H1 (cell line): ENCODE measurements around the gene AP2A1.

Source experiments
- EZH2 ChIP-seq: fragments of 200-600 bp; sonication (generic); IDR thresholded peaks from 2 replicates; pipeline ENCODE4 v1.7.1; 2012; ENCODE audit warnings: low read depth, mild to moderate bottlenecking, moderate library complexity, low read length, inconsistent platforms; ENCODE audit not compliant: severe bottlenecking
- SP2 ChIP-seq: IDR thresholded peaks from 2 replicates; pipeline ENCODE4 v1.6.1; 2012; ENCODE audit warnings: mild to moderate bottlenecking, low read length, inconsistent platforms
- TEAD4 ChIP-seq: IDR thresholded peaks from 2 replicates; pipeline ENCODE4 v1.6.1; 2012; ENCODE audit warnings: low read depth, low read length, inconsistent platforms, mixed read lengths
- TF ChIP-seq, protein P1 (sequence below): IDR thresholded peaks from 2 replicates; pipeline ENCODE4 v1.6.1; 2012; ENCODE audit warnings: low read length, inconsistent platforms
- TF ChIP-seq, protein P2 (sequence below), 3 experiments: IDR thresholded peaks; 1 replicate in 2 of 3; 2 replicates in 1 of 3; pipeline versions ENCODE4 v1.5.1 to v1.6.1; 2011; ENCODE audit warnings: low read length in 3 of 3, mild to moderate bottlenecking in 3 of 3, inconsistent platforms in 2 of 3, low read depth in 1 of 3, moderate library complexity in 1 of 3; ENCODE audit not compliant: insufficient read depth in 1 of 3; ENCODE audit errors: control extremely low read depth in 1 of 3

DNA sequence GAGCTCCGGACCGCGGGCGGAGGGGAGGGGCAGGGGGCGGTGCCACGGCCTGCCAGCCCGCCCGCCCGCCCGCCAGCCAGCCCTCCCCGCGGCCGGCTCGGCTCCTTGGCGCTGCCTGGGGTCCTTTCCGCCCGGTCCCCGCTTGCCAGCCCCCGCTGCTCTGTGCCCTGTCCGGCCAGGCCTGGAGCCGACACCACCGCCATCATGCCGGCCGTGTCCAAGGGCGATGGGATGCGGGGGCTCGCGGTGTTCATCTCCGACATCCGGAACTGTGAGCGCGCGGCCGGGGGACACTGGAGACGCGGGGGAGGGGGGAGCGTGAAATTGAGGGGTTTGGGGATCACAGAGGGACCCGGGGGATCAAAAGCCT, at the start of gene AP2A1:
- TF ChIP-seq, protein P1, sequence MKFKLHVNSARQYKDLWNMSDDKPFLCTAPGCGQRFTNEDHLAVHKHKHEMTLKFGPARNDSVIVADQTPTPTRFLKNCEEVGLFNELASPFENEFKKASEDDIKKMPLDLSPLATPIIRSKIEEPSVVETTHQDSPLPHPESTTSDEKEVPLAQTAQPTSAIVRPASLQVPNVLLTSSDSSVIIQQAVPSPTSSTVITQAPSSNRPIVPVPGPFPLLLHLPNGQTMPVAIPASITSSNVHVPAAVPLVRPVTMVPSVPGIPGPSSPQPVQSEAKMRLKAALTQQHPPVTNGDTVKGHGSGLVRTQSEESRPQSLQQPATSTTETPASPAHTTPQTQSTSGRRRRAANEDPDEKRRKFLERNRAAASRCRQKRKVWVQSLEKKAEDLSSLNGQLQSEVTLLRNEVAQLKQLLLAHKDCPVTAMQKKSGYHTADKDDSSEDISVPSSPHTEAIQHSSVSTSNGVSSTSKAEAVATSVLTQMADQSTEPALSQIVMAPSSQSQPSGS = no peak
- TF ChIP-seq EZH2 (no peak), TEAD4 (no peak), SP2 (no peak)
- TF ChIP-seq, protein P2, sequence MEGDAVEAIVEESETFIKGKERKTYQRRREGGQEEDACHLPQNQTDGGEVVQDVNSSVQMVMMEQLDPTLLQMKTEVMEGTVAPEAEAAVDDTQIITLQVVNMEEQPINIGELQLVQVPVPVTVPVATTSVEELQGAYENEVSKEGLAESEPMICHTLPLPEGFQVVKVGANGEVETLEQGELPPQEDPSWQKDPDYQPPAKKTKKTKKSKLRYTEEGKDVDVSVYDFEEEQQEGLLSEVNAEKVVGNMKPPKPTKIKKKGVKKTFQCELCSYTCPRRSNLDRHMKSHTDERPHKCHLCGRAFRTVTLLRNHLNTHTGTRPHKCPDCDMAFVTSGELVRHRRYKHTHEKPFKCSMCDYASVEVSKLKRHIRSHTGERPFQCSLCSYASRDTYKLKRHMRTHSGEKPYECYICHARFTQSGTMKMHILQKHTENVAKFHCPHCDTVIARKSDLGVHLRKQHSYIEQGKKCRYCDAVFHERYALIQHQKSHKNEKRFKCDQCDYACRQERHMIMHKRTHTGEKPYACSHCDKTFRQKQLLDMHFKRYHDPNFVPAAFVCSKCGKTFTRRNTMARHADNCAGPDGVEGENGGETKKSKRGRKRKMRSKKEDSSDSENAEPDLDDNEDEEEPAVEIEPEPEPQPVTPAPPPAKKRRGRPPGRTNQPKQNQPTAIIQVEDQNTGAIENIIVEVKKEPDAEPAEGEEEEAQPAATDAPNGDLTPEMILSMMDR (IDR thresholded peaks at IDR 0.05; ENCODE audit: control extremely low read depth in 1 of 3, insufficient read depth in 1 of 3, low read depth in 1 of 3, low read length in 3 of 3) = no peak
